A673 (cell line): Measurements from ENCODE around the gene ATP10D. TPM values are rescaled to one million over a fixed set of nuclear protein-coding genes. Genes with fewer than 3 reads are reported as not detected.

ENCODE experiments used
- BruUV-seq: library from RNA; stranded (reverse); fragments of 400-500 nt; replicated peaks from 2 replicates; lab custom pipeline; 2021; lab: Mats Ljungman, UMichigan
- CTCF ChIA-PET: fragments of 300-600 bp; sonication (Branson Sonifier 250); formaldehyde crosslinking; loops from one replicate; lab custom pipeline; 2022; ENCODE audit warnings: antibody characterized with exemption; lab: Charles Lee
- POLR2A ChIA-PET: fragments of 300-600 bp; sonication (Branson Sonifier 250); formaldehyde crosslinking; loops from one replicate; lab custom pipeline; 2022; ENCODE audit warnings: antibody characterized with exemption; ENCODE audit not compliant: low non-redundant PET; lab: Charles Lee
- DNase-seq: peaks from one replicate; pipeline ENCODE4 v3.0.0-alpha.2; 2015; ENCODE audit warnings: low spot score
- H3K27ac ChIP-seq: fragments of 200-600 bp; sonication (generic); 2 replicates; pipeline ENCODE4 v1.5.1; 2016; ENCODE audit warnings: mixed run types, low read depth, mild to moderate bottlenecking, mixed read lengths, antibody characterized with exemption, low read length; ENCODE audit not compliant: poor library complexity, severe bottlenecking
- H3K27me3 ChIP-seq: fragments of 200-600 bp; sonication (generic); replicated peaks from 2 replicates; pipeline ENCODE4 v1.6.1; 2017; ENCODE audit warnings: mixed run types, low read depth, mild to moderate bottlenecking, mixed read lengths, antibody characterized with exemption, low read length; ENCODE audit not compliant: insufficient read depth, poor library complexity
- H3K36me3 ChIP-seq: fragments of 200-600 bp; sonication (generic); 2 replicates; pipeline ENCODE4 v1.6.1; 2016; ENCODE audit warnings: mixed run types, mild to moderate bottlenecking, mixed read lengths, antibody characterized with exemption, low read length; ENCODE audit not compliant: insufficient read depth, poor library complexity, severe bottlenecking
- H3K4me1 ChIP-seq: fragments of 200-600 bp; sonication (generic); 2 replicates; pipeline ENCODE4 v1.6.1; 2017; ENCODE audit warnings: mixed run types, mild to moderate bottlenecking, mixed read lengths, antibody characterized with exemption, low read length; ENCODE audit not compliant: insufficient read depth, poor library complexity, severe bottlenecking
- H3K4me3 ChIP-seq: fragments of 200-600 bp; sonication (generic); 2 replicates; pipeline ENCODE4 v1.5.1; 2016; ENCODE audit warnings: low read depth, mixed run types, mild to moderate bottlenecking, mixed read lengths, low read length; ENCODE audit not compliant: poor library complexity, severe bottlenecking
- H3K9me3 ChIP-seq: fragments of 200-600 bp; sonication (generic); 2 replicates; pipeline ENCODE4 v1.6.1; 2016; ENCODE audit warnings: mixed run types, low read depth, mild to moderate bottlenecking, mixed read lengths, antibody characterized with exemption, low read length; ENCODE audit not compliant: poor library complexity, severe bottlenecking
- EZH2 ChIP-seq: fragments of 200-600 bp; sonication (generic); IDR thresholded peaks from 2 replicates; pipeline ENCODE4 v1.6.1; 2017; ENCODE audit warnings: borderline replicate concordance, low read depth, mild to moderate bottlenecking, mixed read lengths, antibody characterized with exemption, low read length; ENCODE audit not compliant: poor library complexity, severe bottlenecking
- intact Hi-C: fragments of 100-400 bp; cut with micrococcal nuclease; formaldehyde crosslinking; loops from one replicate; pipeline ENCODE4 v1.10.0; 2022; ENCODE audit not compliant: unreplicated experiment
- total RNA-seq: library from RNA; stranded (reverse); gene quantifications from 2 replicates; pipeline ENCODE4 v1.2.3, GENCODE V29; 2021
- TF ChIP-seq, protein P1 (sequence below): fragments of 300-800, 200-600 bp; sonication (generic); conservative IDR thresholded peaks from 2 replicates; pipeline ENCODE4 v1.5.1; 2017; ENCODE audit warnings: low read depth, mild to moderate bottlenecking, antibody characterized with exemption, low read length, moderate library complexity, mixed read lengths

ATP10D gene
- total RNA-seq, 1 experiment from 2014 or later = 16.1 TPM

DNA sequence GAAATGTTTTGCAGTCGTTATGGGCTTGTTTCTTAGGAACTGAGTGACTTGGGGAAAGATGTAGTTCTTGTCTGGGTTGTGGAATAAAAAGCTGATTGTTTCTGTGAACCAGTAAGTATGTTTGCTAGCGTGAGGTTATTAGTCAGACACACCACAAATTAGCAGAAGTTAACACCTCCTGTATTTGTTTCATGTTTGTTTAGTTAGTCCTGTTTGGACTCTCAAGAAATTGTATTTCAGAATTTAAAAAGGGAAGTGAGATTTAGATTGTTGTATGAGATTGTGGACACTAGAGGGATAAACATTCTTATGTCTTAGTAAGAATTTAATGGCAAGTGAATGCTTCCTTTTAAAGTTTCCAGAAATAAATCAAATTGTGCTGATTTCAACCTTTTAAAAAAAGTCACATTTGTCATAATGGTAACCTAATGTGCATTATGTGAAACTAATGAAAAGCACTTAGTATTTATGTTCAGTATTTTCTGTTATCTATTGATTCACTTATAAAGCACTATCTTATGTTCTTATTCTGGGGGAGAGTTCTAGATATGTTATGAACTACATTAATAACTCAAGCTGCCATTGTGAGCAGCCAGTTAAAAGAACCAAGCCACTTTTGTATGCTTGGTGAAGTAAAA lies 25.6 kb downstream of the ATP10D start:
- CTCF ChIA-PET = no interaction called here
- no peaks in the 10 kb centered on the region for H3K27me3 ChIP-seq
- TF ChIP-seq EZH2 = no peak
- TF ChIP-seq, protein P1, sequence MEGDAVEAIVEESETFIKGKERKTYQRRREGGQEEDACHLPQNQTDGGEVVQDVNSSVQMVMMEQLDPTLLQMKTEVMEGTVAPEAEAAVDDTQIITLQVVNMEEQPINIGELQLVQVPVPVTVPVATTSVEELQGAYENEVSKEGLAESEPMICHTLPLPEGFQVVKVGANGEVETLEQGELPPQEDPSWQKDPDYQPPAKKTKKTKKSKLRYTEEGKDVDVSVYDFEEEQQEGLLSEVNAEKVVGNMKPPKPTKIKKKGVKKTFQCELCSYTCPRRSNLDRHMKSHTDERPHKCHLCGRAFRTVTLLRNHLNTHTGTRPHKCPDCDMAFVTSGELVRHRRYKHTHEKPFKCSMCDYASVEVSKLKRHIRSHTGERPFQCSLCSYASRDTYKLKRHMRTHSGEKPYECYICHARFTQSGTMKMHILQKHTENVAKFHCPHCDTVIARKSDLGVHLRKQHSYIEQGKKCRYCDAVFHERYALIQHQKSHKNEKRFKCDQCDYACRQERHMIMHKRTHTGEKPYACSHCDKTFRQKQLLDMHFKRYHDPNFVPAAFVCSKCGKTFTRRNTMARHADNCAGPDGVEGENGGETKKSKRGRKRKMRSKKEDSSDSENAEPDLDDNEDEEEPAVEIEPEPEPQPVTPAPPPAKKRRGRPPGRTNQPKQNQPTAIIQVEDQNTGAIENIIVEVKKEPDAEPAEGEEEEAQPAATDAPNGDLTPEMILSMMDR = no peak; the same call in 1 of the 2 replicates
- H3K9me3 ChIP-seq = no peaks in the 10 kb centered on the region
- H3K4me1 ChIP-seq = no peaks in the 10 kb centered on the region
- no TSS peak for BruUV-seq
- H3K36me3 ChIP-seq = no peaks in the 10 kb centered on the region
- POLR2A ChIA-PET = no interaction called here
- intact Hi-C loops = no loop called here
- DNase-seq = no peak
- no peak overlapping the region for H3K4me3 ChIP-seq
- no peak overlapping the region for H3K27ac ChIP-seq

DNA sequence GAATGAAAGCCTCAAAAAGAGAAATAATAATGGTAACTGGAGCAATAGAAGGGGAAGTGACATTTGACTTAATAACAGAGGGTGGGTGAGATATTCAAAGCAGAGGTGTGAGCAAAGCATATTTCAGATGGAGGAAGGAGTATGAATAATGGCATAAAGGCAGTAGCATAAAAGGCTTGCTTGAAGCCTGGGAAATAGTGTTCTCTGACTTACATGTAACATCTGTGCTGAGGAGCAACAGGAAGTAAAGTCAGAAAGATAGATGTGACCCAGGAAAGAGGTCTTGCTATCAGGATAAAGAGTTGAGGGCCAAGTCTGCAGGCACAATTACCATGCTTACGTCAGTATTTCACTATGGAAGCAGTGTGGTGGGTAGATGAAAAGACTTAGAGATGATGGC lies 28.4 kb downstream of the ATP10D start:
- intact Hi-C loops = no loop called here
- no peaks in the 10 kb centered on the region for H3K9me3 ChIP-seq
- no peaks in the 10 kb centered on the region for H3K36me3 ChIP-seq
- no peak for DNase-seq
- BruUV-seq = no TSS peak
- CTCF ChIA-PET = no interaction called here
- POLR2A ChIA-PET = no interaction called here
- no peaks in the 10 kb centered on the region for H3K4me1 ChIP-seq
- H3K27ac ChIP-seq = no peak overlapping the region
- TF ChIP-seq EZH2 = no peak
- TF ChIP-seq, protein P1 = no peak
- no peak overlapping the region for H3K4me3 ChIP-seq
- H3K27me3 ChIP-seq = no peaks in the 10 kb centered on the region

DNA sequence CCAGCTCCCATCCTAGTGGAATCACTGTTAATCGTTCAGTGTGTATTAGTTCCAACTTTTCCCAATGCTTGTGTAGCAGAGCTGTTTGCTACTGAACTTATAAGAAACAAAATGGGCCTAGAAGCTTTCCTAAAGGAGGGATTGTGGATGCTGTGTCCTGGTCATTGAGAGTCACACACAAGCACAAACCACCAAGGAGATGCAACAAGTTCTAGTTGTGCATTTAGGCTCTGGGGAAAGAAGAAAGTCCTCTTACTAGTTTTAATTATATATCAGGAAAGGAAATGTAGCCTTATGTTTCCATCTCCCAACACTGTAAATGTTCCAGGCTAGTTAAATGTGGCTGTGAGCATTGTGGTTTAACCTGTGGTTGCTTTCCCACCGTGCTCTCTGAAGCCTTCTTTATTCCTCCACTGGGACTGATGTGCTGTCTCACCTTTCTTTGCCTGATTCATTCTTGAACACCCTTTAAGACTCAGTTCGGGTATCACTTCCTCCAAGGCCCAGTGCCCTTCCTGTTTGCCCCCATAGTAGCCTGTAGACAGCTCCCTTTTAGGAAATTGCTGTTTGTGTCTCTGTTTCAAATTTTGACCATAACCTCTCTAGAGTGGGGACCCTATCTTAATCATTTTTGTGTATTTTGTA lies 34.3 kb downstream of the ATP10D start:
- no TSS peak for BruUV-seq
- CTCF ChIA-PET = no interaction called here
- Histone ChIP-seq H3K36me3 (no peaks in the 10 kb centered on the region), H3K27ac (no peak overlapping the region), H3K9me3 (no peaks in the 10 kb centered on the region), H3K4me3 (no peak overlapping the region), H3K27me3 (no peaks in the 10 kb centered on the region), H3K4me1 (no peaks in the 10 kb centered on the region)
- DNase-seq = no peak
- POLR2A ChIA-PET = no interaction called here
- intact Hi-C loops = no loop called here
- TF ChIP-seq EZH2 = no peak
- TF ChIP-seq, protein P1 = no peak
